ENCODE measurements around the gene HIVEP2.

HIVEP2 gene

DNA sequence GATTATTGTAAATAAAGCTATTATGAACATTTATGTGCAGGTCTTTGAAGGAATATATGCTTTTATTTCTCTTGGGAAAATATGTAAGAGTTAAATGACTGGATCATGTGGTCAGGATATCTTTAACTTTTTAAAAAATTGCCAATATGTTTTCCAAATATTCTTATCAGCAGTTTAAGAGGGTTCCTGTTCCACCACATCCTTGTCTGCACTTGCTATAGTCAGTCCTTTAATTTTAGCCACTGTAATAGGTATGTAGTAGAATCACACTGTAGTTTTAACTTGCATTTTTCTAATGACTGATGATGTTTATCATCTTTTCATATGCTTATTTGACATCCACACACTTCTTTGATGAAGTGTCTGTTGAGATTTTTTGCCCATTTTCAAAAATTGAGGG, 23.6 kb upstream of the HIVEP2 start:
- in situ Hi-C loops (cut with HindIII; ENCODE audit: low sequenced_read_pairs), result no loop called here
- no peak overlapping the region for H3K4me3 ChIP-seq (ENCODE audit: low read depth, low read length)
- TF ChIP-seq, protein P1, sequence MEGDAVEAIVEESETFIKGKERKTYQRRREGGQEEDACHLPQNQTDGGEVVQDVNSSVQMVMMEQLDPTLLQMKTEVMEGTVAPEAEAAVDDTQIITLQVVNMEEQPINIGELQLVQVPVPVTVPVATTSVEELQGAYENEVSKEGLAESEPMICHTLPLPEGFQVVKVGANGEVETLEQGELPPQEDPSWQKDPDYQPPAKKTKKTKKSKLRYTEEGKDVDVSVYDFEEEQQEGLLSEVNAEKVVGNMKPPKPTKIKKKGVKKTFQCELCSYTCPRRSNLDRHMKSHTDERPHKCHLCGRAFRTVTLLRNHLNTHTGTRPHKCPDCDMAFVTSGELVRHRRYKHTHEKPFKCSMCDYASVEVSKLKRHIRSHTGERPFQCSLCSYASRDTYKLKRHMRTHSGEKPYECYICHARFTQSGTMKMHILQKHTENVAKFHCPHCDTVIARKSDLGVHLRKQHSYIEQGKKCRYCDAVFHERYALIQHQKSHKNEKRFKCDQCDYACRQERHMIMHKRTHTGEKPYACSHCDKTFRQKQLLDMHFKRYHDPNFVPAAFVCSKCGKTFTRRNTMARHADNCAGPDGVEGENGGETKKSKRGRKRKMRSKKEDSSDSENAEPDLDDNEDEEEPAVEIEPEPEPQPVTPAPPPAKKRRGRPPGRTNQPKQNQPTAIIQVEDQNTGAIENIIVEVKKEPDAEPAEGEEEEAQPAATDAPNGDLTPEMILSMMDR (IDR thresholded peaks at IDR 0.05; ENCODE audit: low read depth, low read length, missing control alignments), result no peak
- DNase-seq (ENCODE audit: low read depth), result no peak

DNA sequence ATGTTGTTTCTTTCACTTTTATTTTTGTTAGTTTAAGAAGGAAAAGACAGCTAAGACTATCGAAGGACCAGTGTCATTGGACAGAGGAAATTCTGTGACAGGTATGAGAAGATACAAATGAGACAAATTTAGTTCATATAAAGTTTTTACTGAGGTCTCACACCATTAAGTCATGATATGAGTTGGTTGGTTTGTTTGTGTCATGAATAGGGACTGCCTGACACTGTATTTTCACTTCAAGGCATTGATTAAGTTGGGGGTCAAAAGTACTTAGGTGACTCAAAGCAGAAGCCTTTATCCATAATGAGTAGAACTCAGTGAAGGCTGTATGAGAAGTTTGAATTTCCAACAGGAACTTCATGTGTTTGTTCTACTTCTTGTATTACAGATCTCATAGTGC, 21.3 kb upstream of the HIVEP2 start:
- in situ Hi-C loops (cut with HindIII; ENCODE audit: low sequenced_read_pairs), result no loop called here
- DNase-seq (ENCODE audit: low read depth), result no peak
- TF ChIP-seq, protein P1 (IDR thresholded peaks at IDR 0.05; ENCODE audit: low read depth, low read length, missing control alignments), result no peak
- H3K4me3 ChIP-seq (ENCODE audit: low read depth, low read length), result no peak overlapping the region

DNA sequence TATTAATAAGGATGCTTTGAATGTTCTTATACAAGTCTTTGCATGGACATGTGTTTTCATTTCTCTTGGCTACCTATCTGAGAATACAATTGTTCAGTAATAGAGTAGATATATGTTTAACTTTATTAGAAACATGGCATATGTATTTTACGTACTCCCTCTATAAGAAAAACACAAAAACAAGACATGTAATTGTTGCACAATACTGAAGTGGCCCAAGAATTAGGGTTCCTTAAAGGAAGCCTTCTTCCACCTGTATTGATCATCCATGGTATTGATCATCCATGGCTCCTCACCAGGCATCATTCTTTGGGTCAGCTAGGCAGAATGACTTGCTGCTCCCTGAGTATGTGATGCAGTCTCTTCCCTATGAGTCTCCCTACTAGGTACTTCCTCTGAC, 20.2 kb upstream of the HIVEP2 start:
- H3K4me3 ChIP-seq (ENCODE audit: low read depth, low read length), result no peak overlapping the region
- in situ Hi-C loops (cut with HindIII; ENCODE audit: low sequenced_read_pairs), result no loop called here
- DNase-seq (ENCODE audit: low read depth), result no peak
- TF ChIP-seq, protein P1 (IDR thresholded peaks at IDR 0.05; ENCODE audit: low read depth, low read length, missing control alignments), result no peak

DNA sequence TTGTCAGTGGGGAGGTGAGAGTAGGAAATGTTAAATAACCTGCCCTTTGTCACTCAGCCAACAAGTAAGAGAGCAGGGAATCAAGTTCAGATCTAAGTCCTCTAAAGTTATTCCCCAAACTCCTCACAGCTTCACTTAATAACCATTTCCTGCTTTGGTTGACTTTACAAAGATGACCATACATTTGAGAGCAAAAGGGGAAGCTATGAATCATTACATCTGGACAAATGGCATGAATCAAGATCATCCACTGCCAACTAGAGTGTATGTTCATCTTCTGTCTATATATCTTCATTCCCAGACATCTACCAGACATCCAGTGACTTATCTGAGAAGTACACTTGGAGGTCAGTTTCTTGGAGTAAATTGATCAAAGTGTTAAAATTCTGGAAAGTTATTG, 15.1 kb upstream of the HIVEP2 start:
- TF ChIP-seq, protein P1 (IDR thresholded peaks at IDR 0.05; ENCODE audit: low read depth, low read length, missing control alignments), result no peak
- no peak for DNase-seq (ENCODE audit: low read depth)
- in situ Hi-C loops (cut with HindIII; ENCODE audit: low sequenced_read_pairs), result no loop called here
- no peak overlapping the region for H3K4me3 ChIP-seq (ENCODE audit: low read depth, low read length)

DNA sequence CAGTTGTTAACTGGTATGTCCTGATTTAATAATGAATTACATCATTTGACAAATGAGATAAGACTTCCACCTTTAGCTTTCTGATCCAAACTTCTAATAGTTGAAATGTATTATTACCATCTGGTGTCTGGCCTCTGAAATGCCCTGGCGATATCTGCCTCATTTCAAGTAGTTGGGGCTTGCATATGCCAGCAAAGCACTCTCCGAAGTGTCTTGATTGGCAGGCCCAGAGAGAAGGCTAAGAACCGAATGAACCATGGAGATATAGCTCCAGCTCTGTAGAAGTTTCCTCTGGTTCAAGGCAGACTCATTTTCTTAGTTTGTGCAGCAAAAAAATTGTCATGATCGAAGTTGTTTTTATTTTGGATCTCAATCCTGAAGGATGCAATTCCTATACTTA, 13.4 kb upstream of the HIVEP2 start:
- H3K4me3 ChIP-seq (ENCODE audit: low read depth, low read length), result no peak overlapping the region
- in situ Hi-C loops (cut with HindIII; ENCODE audit: low sequenced_read_pairs), result no loop called here
- TF ChIP-seq, protein P1 (IDR thresholded peaks at IDR 0.05; ENCODE audit: low read depth, low read length, missing control alignments), result no peak
- no peak for DNase-seq (ENCODE audit: low read depth)

DNA sequence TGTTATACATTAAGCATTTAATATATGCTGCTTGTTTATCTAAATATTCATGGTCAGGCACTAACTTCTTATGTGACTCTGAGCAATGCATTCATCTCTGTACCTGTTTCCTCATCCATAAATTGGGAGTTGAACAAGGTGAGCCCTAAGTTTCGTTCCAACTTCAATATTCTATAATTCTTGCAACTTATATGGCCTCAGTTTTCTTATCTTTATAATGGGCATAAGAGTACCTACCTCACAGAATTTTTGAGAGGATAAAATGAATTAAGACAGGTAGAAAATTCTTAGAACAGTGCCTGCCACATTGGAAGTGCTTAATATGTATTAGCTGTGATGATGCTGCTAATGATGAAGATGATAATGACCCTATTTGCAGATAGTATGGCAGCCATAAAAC, 11.8 kb upstream of the HIVEP2 start:
- TF ChIP-seq, protein P1 (IDR thresholded peaks at IDR 0.05; ENCODE audit: low read depth, low read length, missing control alignments), result no peak
- DNase-seq (ENCODE audit: low read depth), result no peak
- in situ Hi-C loops (cut with HindIII; ENCODE audit: low sequenced_read_pairs), result no loop called here
- H3K4me3 ChIP-seq (ENCODE audit: low read depth, low read length), result no peak overlapping the region

DNA sequence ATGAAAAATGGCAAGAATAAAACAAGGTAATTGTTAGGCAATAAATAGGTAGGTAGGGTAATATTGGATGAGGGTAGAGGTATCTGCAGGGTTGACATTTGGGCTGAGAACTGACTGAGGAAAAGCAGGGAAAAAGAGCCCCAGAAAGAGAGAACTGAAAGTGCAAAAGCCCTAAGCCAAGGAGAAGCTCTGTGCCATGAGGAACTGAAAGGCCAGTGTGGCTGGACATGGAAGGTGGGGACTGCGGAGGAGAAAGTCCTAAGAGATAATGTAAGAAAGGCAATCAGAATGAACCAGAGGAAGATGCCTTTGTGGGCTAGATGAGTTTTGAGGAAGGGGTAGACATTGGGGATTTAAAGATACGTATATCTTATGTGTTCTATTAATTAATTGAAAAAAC, 9.9 kb upstream of the HIVEP2 start:
- TF ChIP-seq, protein P1 (IDR thresholded peaks at IDR 0.05; ENCODE audit: low read depth, low read length, missing control alignments), result no peak
- H3K4me3 ChIP-seq (ENCODE audit: low read depth, low read length), result no peak overlapping the region
- DNase-seq (ENCODE audit: low read depth), result no peak
- in situ Hi-C loops (cut with HindIII; ENCODE audit: low sequenced_read_pairs), result no loop called here
